T-cell (primary cell): ENCODE data around the gene SIRPA. TPM values are rescaled to one million over a fixed set of nuclear protein-coding genes. Genes with fewer than 3 reads are reported as not detected.

Experiments used
- ATAC-seq, 4 experiments: fragments of 200-7000 bp in 3 of 4; fragments of 150-1000 bp in 1 of 4; cut with Tn5 transposase; replicated peaks in 1 of 4; 1 replicate in 3 of 4; 2 replicates in 1 of 4; pipeline ENCODE4 v1.10.0; 2021; ENCODE audit warnings: moderate library complexity in 3 of 4, mild to moderate bottlenecking in 2 of 4, moderate number of reproducible peaks in 1 of 4
- CTCF ChIA-PET, 2 donors: fragments of 300-600 bp; sonication (Branson Sonifier 250); formaldehyde crosslinking; loops; one replicate each; lab custom pipeline; 2022; ENCODE audit warnings: antibody characterized with exemption in 2 of 2; lab: Charles Lee
- POLR2A ChIA-PET, 2 donors: fragments of 300-600 bp; sonication (Branson Sonifier 250); formaldehyde crosslinking; loops; one replicate each; lab custom pipeline; 2022; ENCODE audit warnings: antibody characterized with exemption in 2 of 2; lab: Charles Lee
- DNase-seq, 35 experiments: peaks; one replicate each; pipeline versions ENCODE4 v3.0.0 to v3.0.0-alpha.2; 2013 to 2023
- H3K27ac ChIP-seq: one replicate; pipeline ENCODE4 v1.5.1; 2013; ENCODE audit warnings: low read length
- H3K27me3 ChIP-seq, 2 experiments: replicated peaks in 1 of 2; 1 replicate in 1 of 2; 2 replicates in 1 of 2; pipeline versions ENCODE4 v1.6.1 to v1.7.0; 2013; ENCODE audit warnings: low read length in 1 of 2, mixed read lengths in 1 of 2; ENCODE audit not compliant: control insufficient read depth in 2 of 2, insufficient read depth in 2 of 2; ENCODE audit errors: extremely low read depth in 1 of 2
- H3K36me3 ChIP-seq, 2 donors: 1 replicate in 1 of 2; 2 replicates in 1 of 2; pipeline versions ENCODE4 v1.6.1 to v1.7.0; 2013; ENCODE audit warnings: low read length in 1 of 2; ENCODE audit not compliant: control insufficient read depth in 2 of 2, insufficient read depth in 1 of 2; ENCODE audit errors: extremely low read depth in 1 of 2
- H3K4me1 ChIP-seq, 2 experiments: 1 replicate in 1 of 2; 2 replicates in 1 of 2; pipeline versions ENCODE4 v1.6.1 to v1.7.0; 2013; ENCODE audit warnings: low read length in 2 of 2, mixed read lengths in 1 of 2; ENCODE audit not compliant: insufficient read depth in 2 of 2, control insufficient read depth in 1 of 2; ENCODE audit errors: extremely low read depth in 1 of 2
- H3K4me3 ChIP-seq, 2 donors: 1 replicate in 1 of 2; 2 replicates in 1 of 2; pipeline versions ENCODE4 v1.5.1 to v1.7.0; 2013; ENCODE audit warnings: mild to moderate bottlenecking in 2 of 2, low read length in 1 of 2, moderate library complexity in 1 of 2; ENCODE audit not compliant: control insufficient read depth in 1 of 2; ENCODE audit errors: extremely low read depth in 1 of 2
- H3K9me3 ChIP-seq: 2 replicates; pipeline ENCODE4 v1.7.0; 2013
- H3K27ac Mint-ChIP-seq, 2 donors: one replicate each; pipeline ENCODE4 v1.8.0; 2020 to 2021; ENCODE audit warnings: mild to moderate bottlenecking in 2 of 2, mixed read lengths in 2 of 2
- H3K27me3 Mint-ChIP-seq, 2 donors: one replicate each; pipeline ENCODE4 v1.8.0; 2021 to 2022; ENCODE audit warnings: mixed read lengths in 2 of 2
- H3K36me3 Mint-ChIP-seq: one replicate; pipeline ENCODE4 v1.8.0; 2021; ENCODE audit warnings: mixed read lengths
- H3K4me1 Mint-ChIP-seq, 3 donors: one replicate each; pipeline ENCODE4 v1.8.0; 2020 to 2022; ENCODE audit warnings: mixed read lengths in 3 of 3, mild to moderate bottlenecking in 1 of 3
- H3K4me3 Mint-ChIP-seq, 3 donors: one replicate each; pipeline ENCODE4 v1.8.0; 2020 to 2022; ENCODE audit warnings: mild to moderate bottlenecking in 3 of 3, mixed read lengths in 3 of 3, moderate library complexity in 3 of 3
- H3K9me3 Mint-ChIP-seq, 3 donors: one replicate each; pipeline ENCODE4 v1.8.0; 2020 to 2022; ENCODE audit warnings: mixed read lengths in 3 of 3
- WGBS: methylation state at CpG from one replicate; pipeline ENCODE4 v1.1.5; 2013; ENCODE audit warnings: missing lambda C conversion rate; ENCODE audit not compliant: insufficient coverage; 5-methylcytosine and 5-hydroxymethylcytosine counted together
- total RNA-seq, 35 experiments: library from RNA in 6 of 35; stranded (reverse) in 6 of 35; fragments of 120-200 nt in 1 of 35; gene quantifications; one replicate each; pipeline versions ENCODE4 v1.2.1 to v1.2.4 and lab custom pipeline; 2013 to 2026

SIRPA gene
- total RNA-seq, 5 donors from 2014 or later (not counting 1 experiment from before 2014, with no cell fraction given) = 0.15 to 0.72 (median 0.50) TPM; not detected in 1

- Histone ChIP-seq H3K27me3 (peaks cover 0 to 56% of the 10 kb centered on the region in 2 experiments), H3K9me3 (no peaks in the 10 kb centered on the region), H3K4me3 (no peak overlapping the region), H3K4me1 (no peaks in the 10 kb centered on the region), H3K27ac (no peak overlapping the region), H3K36me3 (no peaks in the 10 kb centered on the region)
- ATAC-seq (no peak), DNase-seq (no peak)
- ChIA-PET POLR2A (no interaction called here), CTCF (no interaction called here)
- peaks cover 18 to 68% of the 10 kb centered on the region in 2 donors for H3K27me3 Mint-ChIP-seq
- no CpG with 5 or more reads among the region's 2 CpGs for WGBS
- no peaks in the 10 kb centered on the region for H3K36me3 Mint-ChIP-seq
- H3K4me1 Mint-ChIP-seq = no peaks in the 10 kb centered on the region
- no peak overlapping the region for H3K4me3 Mint-ChIP-seq
- no peaks in the 10 kb centered on the region for H3K9me3 Mint-ChIP-seq
- H3K27ac Mint-ChIP-seq = no peak overlapping the region
These were observed 37.8 kb downstream of the SIRPA start for GRCh38 chr20:1932971-1933370.

GRCh38 chr20:1933465-1933870 lies 38.3 kb downstream of the SIRPA start:
- no peak for ATAC-seq
- ChIA-PET POLR2A (no interaction called here), CTCF (no interaction called here)
- DNase-seq = no peak
- WGBS = 72% methylated on average over 8 of the region's 9 CpGs
- Histone ChIP-seq H3K4me3 (no peak overlapping the region), H3K27me3 (peaks cover 0 to 54% of the 10 kb centered on the region in 2 experiments), H3K27ac (no peak overlapping the region), H3K36me3 (no peaks in the 10 kb centered on the region), H3K4me1 (no peaks in the 10 kb centered on the region), H3K9me3 (no peaks in the 10 kb centered on the region)
- no peaks in the 10 kb centered on the region for H3K36me3 Mint-ChIP-seq
- H3K4me1 Mint-ChIP-seq = no peaks in the 10 kb centered on the region
- H3K9me3 Mint-ChIP-seq = no peaks in the 10 kb centered on the region
- H3K27ac Mint-ChIP-seq = no peak overlapping the region
- H3K4me3 Mint-ChIP-seq = no peak overlapping the region
- peaks cover 13 to 63% of the 10 kb centered on the region in 2 donors for H3K27me3 Mint-ChIP-seq

GRCh38 chr20:1934156-1934555 lies 38.9 kb downstream of the SIRPA start:
- Mint-ChIP-seq H3K4me1 (no peaks in the 10 kb centered on the region), H3K9me3 (no peaks in the 10 kb centered on the region), H3K27me3 (peaks cover 7 to 57% of the 10 kb centered on the region in 2 donors), H3K36me3 (no peaks in the 10 kb centered on the region), H3K4me3 (no peak overlapping the region), H3K27ac (no peak overlapping the region)
- H3K9me3 ChIP-seq = no peaks in the 10 kb centered on the region
- peaks cover 0 to 58% of the 10 kb centered on the region in 2 experiments for H3K27me3 ChIP-seq
- no peak overlapping the region for H3K27ac ChIP-seq
- ChIA-PET POLR2A (no interaction called here), CTCF (no interaction called here)
- no peaks in the 10 kb centered on the region for H3K36me3 ChIP-seq
- no peak for ATAC-seq
- no CpG with 5 or more reads among the region's 1 CpG for WGBS
- no peak overlapping the region for H3K4me3 ChIP-seq
- no peak for DNase-seq
- H3K4me1 ChIP-seq = no peaks in the 10 kb centered on the region

GRCh38 chr20:1934721-1935573 lies 39.7 kb downstream of the SIRPA start:
- WGBS = 87% methylated on average over 12 of the region's 19 CpGs
- Mint-ChIP-seq H3K4me1 (no peaks in the 10 kb centered on the region), H3K27me3 (peaks cover 6 to 51% of the 10 kb centered on the region in 2 donors), H3K4me3 (no peak overlapping the region), H3K36me3 (no peaks in the 10 kb centered on the region), H3K27ac (no peak overlapping the region), H3K9me3 (no peaks in the 10 kb centered on the region)
- ATAC-seq (no peak), DNase-seq (no peak)
- ChIA-PET CTCF (no interaction called here), POLR2A (no interaction called here)
- Histone ChIP-seq H3K4me1 (no peaks in the 10 kb centered on the region), H3K4me3 (no peak overlapping the region), H3K9me3 (no peaks in the 10 kb centered on the region), H3K27ac (no peak overlapping the region), H3K36me3 (no peaks in the 10 kb centered on the region), H3K27me3 (peaks cover 0 to 51% of the 10 kb centered on the region in 2 experiments)

- peaks cover 0 to 48% of the 10 kb centered on the region in 2 experiments for H3K27me3 ChIP-seq
- CTCF ChIA-PET = no interaction called here
- 80% methylated on average over 11 of the region's 15 CpGs for WGBS
These were observed 40.6 kb downstream of the SIRPA start for GRCh38 chr20:1935696-1936366.

GRCh38 chr20:1937316-1937976 lies 42.2 kb downstream of the SIRPA start:
- Mint-ChIP-seq H3K9me3 (no peaks in the 10 kb centered on the region), H3K4me3 (no peak overlapping the region), H3K36me3 (no peaks in the 10 kb centered on the region), H3K27ac (no peak overlapping the region), H3K27me3 (peaks cover 15 to 41% of the 10 kb centered on the region in 2 donors), H3K4me1 (no peaks in the 10 kb centered on the region)
- DNase-seq (no peak), ATAC-seq (no peak)
- ChIA-PET CTCF (no interaction called here), POLR2A (no interaction called here)
- Histone ChIP-seq H3K27ac (no peak overlapping the region), H3K4me1 (no peaks in the 10 kb centered on the region), H3K9me3 (no peaks in the 10 kb centered on the region), H3K27me3 (peaks cover 0 to 49% of the 10 kb centered on the region in 2 experiments), H3K36me3 (no peaks in the 10 kb centered on the region), H3K4me3 (no peak overlapping the region)
- WGBS = 90% methylated on average over 20 of the region's 25 CpGs

More at GRCh38 chr20:1935696-1936366, 40.6 kb downstream of the SIRPA start:
- POLR2A ChIA-PET = no interaction called here
- no peaks in the 10 kb centered on the region for H3K4me1 Mint-ChIP-seq
- no peaks in the 10 kb centered on the region for H3K36me3 Mint-ChIP-seq
- no peak overlapping the region for H3K4me3 Mint-ChIP-seq
- no peak for ATAC-seq
- DNase-seq = no peak
- H3K4me1 ChIP-seq = no peaks in the 10 kb centered on the region
- no peaks in the 10 kb centered on the region for H3K9me3 Mint-ChIP-seq
- H3K36me3 ChIP-seq = no peaks in the 10 kb centered on the region
- H3K9me3 ChIP-seq = no peaks in the 10 kb centered on the region
- no peak overlapping the region for H3K27ac Mint-ChIP-seq
- H3K27me3 Mint-ChIP-seq = peaks cover 6 to 44% of the 10 kb centered on the region in 2 donors
- no peak overlapping the region for H3K27ac ChIP-seq
- no peak overlapping the region for H3K4me3 ChIP-seq
